SK-N-SH (cell line): Measurements from ENCODE around the gene YAF2. TPM values are rescaled to one million over a fixed set of nuclear protein-coding genes. Genes with fewer than 3 reads are reported as not detected.

Experiments
- CTCF ChIA-PET: fragments of 300-600, 350-600 bp; formaldehyde crosslinking; extraction: SDS; loops from one replicate; lab custom pipeline; 2021; lab: Yijun Ruan, JAX
- POLR2A ChIA-PET: fragments of 350-600 bp; sonication (Branson Sonifier 250); formaldehyde crosslinking; extraction: SDS; loops from one replicate; lab custom pipeline; 2020; ENCODE audit warnings: antibody characterized with exemption, inconsistent platforms; lab: Yijun Ruan, JAX
- DNase-seq: peaks from one replicate; pipeline ENCODE4 v3.0.0; 2012
- H2AFZ ChIP-seq: fragments of 200-600 bp; sonication (generic); 2 replicates; pipeline ENCODE4 v1.8.1; 2016; ENCODE audit warnings: antibody characterized with exemption, mild to moderate bottlenecking, low read depth
- H3F3A ChIP-seq: fragments of 200-600 bp; sonication (generic); replicated peaks from 2 replicates; pipeline ENCODE3; 2016; ENCODE audit warnings: antibody characterized with exemption, mild to moderate bottlenecking; ENCODE audit not compliant: insufficient read depth
- H3K27ac ChIP-seq, 2 experiments: fragments of 200-500 bp in 1 of 2; fragments of 200-600 bp in 1 of 2; sonication (Bioruptor generic) in 1 of 2; sonication (generic), shearing (Covaris generic) in 1 of 2; 2 replicates each; pipeline versions ENCODE4 v1.5.1 to v1.6.1; 2014 to 2016; ENCODE audit warnings: low read depth in 2 of 2, inconsistent platforms in 1 of 2, low read length in 1 of 2, mild to moderate bottlenecking in 1 of 2, mixed read lengths in 1 of 2
- H3K27me3 ChIP-seq: fragments of 200-600 bp; sonication (generic), shearing (Covaris generic); 2 replicates; pipeline ENCODE4 v1.6.1; 2016; ENCODE audit warnings: mixed run types; ENCODE audit not compliant: insufficient read depth
- H3K36me3 ChIP-seq, 2 experiments: fragments of 200-500 bp in 1 of 2; fragments of 200-600 bp in 1 of 2; sonication (Bioruptor generic) in 1 of 2; sonication (generic) in 1 of 2; replicated peaks in 1 of 2; 2 replicates each; pipeline versions ENCODE3 to v1.5.1; 2014 to 2016; ENCODE audit warnings: low read length in 1 of 2, mild to moderate bottlenecking in 1 of 2; ENCODE audit not compliant: insufficient read depth in 2 of 2, control insufficient read depth in 1 of 2
- H3K4me1 ChIP-seq, 2 experiments: fragments of 200-500 bp in 1 of 2; fragments of 200-600 bp in 1 of 2; sonication (Bioruptor generic) in 1 of 2; sonication (generic), shearing (Covaris generic) in 1 of 2; 2 replicates each; pipeline versions ENCODE4 v1.5.1 to v1.6.1; 2014 to 2016; ENCODE audit warnings: low read depth in 1 of 2, low read length in 1 of 2, mixed run types in 1 of 2; ENCODE audit not compliant: insufficient read depth in 2 of 2, control insufficient read depth in 1 of 2
- H3K4me2 ChIP-seq: fragments of 200-600 bp; sonication (generic), shearing (Covaris generic); 2 replicates; pipeline ENCODE4 v1.6.1; 2017; ENCODE audit warnings: mixed run types
- H3K4me3 ChIP-seq, 2 experiments: fragments of 200-500 bp in 1 of 2; fragments of 200-600 bp in 1 of 2; sonication (Bioruptor generic) in 1 of 2; sonication (generic), shearing (Covaris generic) in 1 of 2; 2 replicates each; pipeline versions ENCODE4 v1.5.1 to v1.8.1; 2014 to 2016; ENCODE audit warnings: low read depth in 2 of 2, inconsistent platforms in 1 of 2, low read length in 1 of 2, mild to moderate bottlenecking in 1 of 2, mixed read lengths in 1 of 2, moderate library complexity in 1 of 2
- H3K79me2 ChIP-seq: fragments of 200-600 bp; sonication (generic); 2 replicates; pipeline ENCODE4 v1.8.1; 2017; ENCODE audit warnings: mild to moderate bottlenecking; ENCODE audit not compliant: insufficient read depth
- H3K9ac ChIP-seq: fragments of 200-600 bp; sonication (generic); 2 replicates; pipeline ENCODE4 v1.6.1; 2017; ENCODE audit warnings: mixed run types
- H3K9me2 ChIP-seq: fragments of 200-600 bp; sonication (generic); 2 replicates; pipeline ENCODE4 v1.6.1; 2017; ENCODE audit warnings: mixed run types
- H3K9me3 ChIP-seq: fragments of 200-600 bp; sonication (generic); 2 replicates; pipeline ENCODE4 v1.6.1; 2017; ENCODE audit warnings: mixed run types, mild to moderate bottlenecking, moderate library complexity
- H4K20me1 ChIP-seq: fragments of 200-600 bp; sonication (generic); 2 replicates; pipeline ENCODE4 v1.6.1; 2017; ENCODE audit warnings: mild to moderate bottlenecking, mixed run types; ENCODE audit not compliant: insufficient read depth
- ELF1 ChIP-seq: IDR thresholded peaks from 2 replicates; pipeline ENCODE4 v1.4.0; 2012
- FOSL2 ChIP-seq: IDR thresholded peaks from 2 replicates; pipeline ENCODE4 v1.4.0; 2012; ENCODE audit warnings: low read depth, mild to moderate bottlenecking, moderate library complexity, borderline replicate concordance
- FOXJ3 ChIP-seq: sonication (generic); formaldehyde crosslinking; IDR thresholded peaks from 2 replicates; pipeline ENCODE4 v1.5.1; 2020; ENCODE audit warnings: mild to moderate bottlenecking, missing genetic modification reagents
- FOXM1 ChIP-seq: IDR thresholded peaks from 2 replicates; pipeline ENCODE4 v1.4.0; 2012; ENCODE audit warnings: low read depth, mild to moderate bottlenecking
- JUND ChIP-seq: IDR thresholded peaks from 2 replicates; pipeline ENCODE4 v1.4.0; 2012
- MEF2A ChIP-seq: IDR thresholded peaks from 2 replicates; pipeline ENCODE4 v1.4.0; 2012; ENCODE audit warnings: low read depth, borderline replicate concordance
- NRF1 ChIP-seq: IDR thresholded peaks from 2 replicates; pipeline ENCODE4 v1.6.1; 2012; ENCODE audit warnings: low read depth, mild to moderate bottlenecking, low read length
- POLR2AphosphoS5 ChIP-seq: IDR thresholded peaks from 2 replicates; pipeline ENCODE4 v1.6.1; 2012; ENCODE audit warnings: low read depth, low read length
- RAD21 ChIP-seq: IDR thresholded peaks from 2 replicates; pipeline ENCODE4 v1.6.1; 2012; ENCODE audit warnings: mild to moderate bottlenecking, low read length
- SIN3A ChIP-seq: IDR thresholded peaks from 2 replicates; pipeline ENCODE4 v1.6.1; 2012; ENCODE audit warnings: low read depth, mild to moderate bottlenecking, low read length, moderate library complexity, borderline replicate concordance
- SMC3 ChIP-seq: IDR thresholded peaks from 2 replicates; pipeline ENCODE4 v1.6.1; 2012; ENCODE audit warnings: low read depth, low read length, improper control_type of control experiment
- TEAD4 ChIP-seq: IDR thresholded peaks from 2 replicates; pipeline ENCODE4 v1.4.0; 2012; ENCODE audit warnings: mild to moderate bottlenecking, borderline replicate concordance; ENCODE audit not compliant: insufficient read depth
- YY1 ChIP-seq: IDR thresholded peaks from 2 replicates; pipeline ENCODE4 v1.4.0; 2012; ENCODE audit warnings: low read depth, mild to moderate bottlenecking
- WGBS: methylation state at CpG from one replicate; pipeline ENCODE4 v1.1.6; 2017; ENCODE audit warnings: low lambda C conversion rate; 5-methylcytosine and 5-hydroxymethylcytosine counted together
- polyA plus RNA-seq, 3 experiments: library from polyadenylated mRNA; depleted of rRNA; stranded (reverse); fragments of >200 nt; gene quantifications; 2 replicates each; pipeline ENCODE4 v1.2.3, GENCODE V29; 2012
- TF ChIP-seq, protein P1 (sequence below): IDR thresholded peaks from 2 replicates; pipeline ENCODE4; 2012
- TF ChIP-seq, protein P2 (sequence below): IDR thresholded peaks from 2 replicates; pipeline ENCODE4 v1.4.0; 2012; ENCODE audit warnings: low read depth
- TF ChIP-seq, protein P3 (sequence below): fragments of 150-350 bp; IDR thresholded peaks from 2 replicates; pipeline ENCODE4 v1.6.1; 2016; ENCODE audit warnings: mild to moderate bottlenecking, low read depth, low read length

YAF2 gene
- polyA plus RNA-seq, 1 of the 3 experiments (the other 2 are of a cell fraction) = 5.3 TPM

DNA sequence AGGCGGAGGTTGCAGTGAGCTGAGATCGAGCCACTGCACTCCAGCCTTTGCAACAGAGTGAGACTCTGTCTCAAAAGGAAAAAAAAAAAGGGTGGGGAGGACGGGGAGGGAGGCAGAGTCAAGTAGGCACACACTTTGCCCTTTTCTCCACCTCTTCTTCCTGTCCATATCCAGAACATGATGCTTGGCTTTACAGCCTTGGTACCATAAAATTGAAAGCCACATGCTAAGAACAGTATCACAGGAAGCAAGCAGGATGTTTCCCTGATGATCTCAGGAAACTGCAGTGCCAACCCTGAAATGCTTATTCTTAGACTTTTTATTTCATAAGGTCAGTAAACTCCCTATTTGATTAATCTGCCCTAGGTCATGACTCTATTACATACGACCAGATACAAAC is 32.5 kb upstream of the YAF2 start:
- Histone ChIP-seq H3K4me2 (no peak overlapping the region), H2AFZ (no peak overlapping the region), H3K4me3 (no peak overlapping the region), H4K20me1 (no peaks in the 10 kb centered on the region), H3F3A (no peaks in the 10 kb centered on the region), H3K9ac (no peak overlapping the region), H3K9me2 (no peaks in the 10 kb centered on the region), H3K4me1 (no peaks in the 10 kb centered on the region)
- CTCF ChIA-PET = no interaction called here
- TF ChIP-seq RAD21 (no peak), SMC3 (no peak), JUND (no peak), SIN3A (no peak), FOSL2 (no peak), MEF2A (no peak), POLR2AphosphoS5 (no peak), FOXM1 (no peak), FOXJ3 (CRISPR knock-in tag) (no peak), NRF1 (no peak), YY1 (no peak)
- TF ChIP-seq, protein P1, sequence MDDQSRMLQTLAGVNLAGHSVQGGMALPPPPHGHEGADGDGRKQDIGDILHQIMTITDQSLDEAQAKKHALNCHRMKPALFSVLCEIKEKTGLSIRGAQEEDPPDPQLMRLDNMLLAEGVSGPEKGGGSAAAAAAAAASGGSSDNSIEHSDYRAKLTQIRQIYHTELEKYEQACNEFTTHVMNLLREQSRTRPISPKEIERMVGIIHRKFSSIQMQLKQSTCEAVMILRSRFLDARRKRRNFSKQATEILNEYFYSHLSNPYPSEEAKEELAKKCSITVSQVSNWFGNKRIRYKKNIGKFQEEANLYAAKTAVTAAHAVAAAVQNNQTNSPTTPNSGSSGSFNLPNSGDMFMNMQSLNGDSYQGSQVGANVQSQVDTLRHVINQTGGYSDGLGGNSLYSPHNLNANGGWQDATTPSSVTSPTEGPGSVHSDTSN = no peak
- TF ChIP-seq, protein P2, sequence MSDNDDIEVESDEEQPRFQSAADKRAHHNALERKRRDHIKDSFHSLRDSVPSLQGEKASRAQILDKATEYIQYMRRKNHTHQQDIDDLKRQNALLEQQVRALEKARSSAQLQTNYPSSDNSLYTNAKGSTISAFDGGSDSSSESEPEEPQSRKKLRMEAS = no peak
- TF ChIP-seq, protein P3, sequence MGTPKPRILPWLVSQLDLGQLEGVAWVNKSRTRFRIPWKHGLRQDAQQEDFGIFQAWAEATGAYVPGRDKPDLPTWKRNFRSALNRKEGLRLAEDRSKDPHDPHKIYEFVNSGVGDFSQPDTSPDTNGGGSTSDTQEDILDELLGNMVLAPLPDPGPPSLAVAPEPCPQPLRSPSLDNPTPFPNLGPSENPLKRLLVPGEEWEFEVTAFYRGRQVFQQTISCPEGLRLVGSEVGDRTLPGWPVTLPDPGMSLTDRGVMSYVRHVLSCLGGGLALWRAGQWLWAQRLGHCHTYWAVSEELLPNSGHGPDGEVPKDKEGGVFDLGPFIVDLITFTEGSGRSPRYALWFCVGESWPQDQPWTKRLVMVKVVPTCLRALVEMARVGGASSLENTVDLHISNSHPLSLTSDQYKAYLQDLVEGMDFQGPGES = no peak
- TF ChIP-seq, all 33 proteins: peak for 0
- WGBS = 67% methylated on average over 4 of the region's 4 CpGs
- POLR2A ChIA-PET = no interaction called here
- no peaks in the 10 kb centered on the region for H3K9me3 ChIP-seq
- no peak for DNase-seq
- no peaks in the 10 kb centered on the region for H3K79me2 ChIP-seq
- H3K36me3 ChIP-seq = no peaks in the 10 kb centered on the region
- no peak overlapping the region for H3K27ac ChIP-seq
- no peaks in the 10 kb centered on the region for H3K27me3 ChIP-seq

DNA sequence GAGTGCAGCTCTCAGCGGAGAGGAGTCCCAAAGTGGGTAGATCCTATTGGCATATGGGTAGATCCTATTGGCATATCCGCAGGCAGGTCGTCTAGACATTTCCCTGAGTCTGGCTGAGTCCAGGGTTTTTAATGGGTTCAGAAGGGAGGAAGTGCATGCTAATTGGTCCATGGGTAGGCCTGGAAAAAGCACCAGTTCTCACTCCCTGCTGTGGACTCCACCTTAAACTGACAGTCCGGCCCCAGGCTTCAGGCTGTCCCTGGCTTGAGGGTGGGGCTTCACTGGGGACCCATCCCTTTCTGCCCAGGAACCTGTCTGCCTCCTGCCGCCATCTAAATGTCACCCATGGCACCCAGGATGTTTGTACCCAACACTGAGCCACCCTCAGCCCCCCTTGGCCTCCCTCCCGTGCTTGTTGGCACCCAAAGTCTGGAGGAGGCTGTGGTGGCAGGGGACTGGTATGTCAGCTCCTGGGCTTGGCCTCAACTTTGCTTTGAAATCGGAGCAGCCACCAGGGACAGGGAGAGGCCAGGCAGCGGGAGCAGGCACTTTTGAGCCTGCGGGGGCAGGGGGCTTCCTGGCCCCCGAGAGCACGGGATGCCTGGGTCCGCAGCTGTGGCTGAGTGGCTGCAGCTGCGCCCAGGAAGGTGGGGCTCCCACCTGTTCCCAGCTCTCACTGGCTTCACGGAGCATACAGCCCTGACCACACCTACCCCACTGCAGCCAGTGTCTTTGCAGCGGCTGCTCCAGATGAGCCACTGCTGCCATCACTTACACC is 29.6 kb upstream of the YAF2 start:
- H3K9me2 ChIP-seq = no peaks in the 10 kb centered on the region
- CTCF ChIA-PET = no interaction called here
- H3K36me3 ChIP-seq = no peaks in the 10 kb centered on the region
- 85% methylated on average over 12 of the region's 15 CpGs for WGBS
- no peaks in the 10 kb centered on the region for H3K9me3 ChIP-seq
- H2AFZ ChIP-seq = no peak overlapping the region
- H4K20me1 ChIP-seq = no peaks in the 10 kb centered on the region
- DNase-seq = no peak
- no peaks in the 10 kb centered on the region for H3K27me3 ChIP-seq
- H3F3A ChIP-seq = no peaks in the 10 kb centered on the region
- H3K27ac ChIP-seq = no peak overlapping the region
- no peaks in the 10 kb centered on the region for H3K79me2 ChIP-seq
- POLR2A ChIA-PET = no interaction called here
- H3K4me1 ChIP-seq = no peaks in the 10 kb centered on the region
- no peak overlapping the region for H3K9ac ChIP-seq
- TF ChIP-seq ELF1 (no peak), TEAD4 (no peak)
- H3K4me2 ChIP-seq = no peak overlapping the region
- H3K4me3 ChIP-seq = no peak overlapping the region
